ENCODE measurements around the gene SELENOO.

The SELENOO gene

DNA sequence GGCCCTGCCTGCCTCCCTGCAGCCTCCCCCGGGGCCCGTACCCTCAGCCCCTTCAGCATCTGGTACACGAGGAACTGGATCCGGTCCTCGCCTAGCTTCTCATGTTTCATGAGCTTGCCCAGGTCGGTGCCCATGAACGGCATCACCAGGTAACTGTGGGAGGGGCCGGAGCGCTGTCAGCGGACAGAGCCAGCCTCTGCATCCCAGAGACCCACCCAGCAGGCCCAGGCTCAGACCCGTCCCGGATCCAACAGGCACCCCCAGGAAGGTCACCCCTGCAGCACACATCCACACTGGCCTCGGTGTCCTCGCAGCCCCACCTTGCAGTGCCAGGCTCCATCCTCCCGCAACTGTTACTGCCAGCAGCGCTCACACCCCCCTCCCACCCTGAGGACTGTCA lies 56.2 kb downstream of the SELENOO start:
- DNase-seq = no peak

DNA sequence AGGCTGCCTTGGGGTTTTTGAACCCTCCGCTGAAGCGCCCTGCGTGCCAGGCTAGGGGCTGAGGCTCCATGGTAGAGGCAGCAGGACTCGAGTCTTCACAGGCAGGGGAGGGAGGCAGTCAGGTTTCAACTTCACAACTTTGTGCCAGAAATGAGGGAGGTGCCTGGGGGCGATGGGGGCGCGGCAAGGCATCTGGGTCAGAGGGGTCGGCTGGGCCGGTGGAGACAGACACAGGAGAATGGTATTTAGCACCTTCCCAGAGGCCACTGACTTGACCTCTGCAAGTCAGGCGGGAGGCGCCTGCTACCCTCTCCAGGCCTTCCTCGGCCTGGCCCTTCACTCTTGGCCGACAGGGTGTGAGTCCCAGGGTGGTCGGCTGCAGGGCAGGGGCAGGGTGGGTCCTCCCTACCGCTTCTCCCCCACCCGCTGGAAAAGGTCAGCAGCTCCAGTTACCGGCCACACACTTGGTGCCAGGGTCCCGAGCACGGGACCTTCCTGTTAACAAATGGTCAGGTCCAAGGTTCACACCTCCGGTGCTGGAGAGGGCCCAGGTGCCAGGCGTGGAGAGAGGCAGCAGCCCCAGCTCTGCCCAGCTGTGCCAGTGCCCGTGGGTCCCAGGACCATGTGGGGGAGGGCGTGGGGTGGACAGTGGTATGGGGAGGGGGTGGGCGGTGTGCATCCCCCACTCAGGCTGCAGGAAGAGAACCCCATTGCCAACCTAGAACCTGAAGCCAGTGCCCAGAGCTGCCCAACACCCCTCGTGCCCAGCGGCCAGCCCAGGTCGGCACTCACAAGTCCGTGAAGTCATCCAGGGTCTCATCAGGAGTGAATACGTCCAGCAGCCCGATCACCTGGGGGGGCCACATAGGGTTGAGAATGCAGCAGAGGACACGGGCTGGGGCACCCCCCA lies 56.9 kb downstream of the SELENOO start:
- no peak for DNase-seq

DNA sequence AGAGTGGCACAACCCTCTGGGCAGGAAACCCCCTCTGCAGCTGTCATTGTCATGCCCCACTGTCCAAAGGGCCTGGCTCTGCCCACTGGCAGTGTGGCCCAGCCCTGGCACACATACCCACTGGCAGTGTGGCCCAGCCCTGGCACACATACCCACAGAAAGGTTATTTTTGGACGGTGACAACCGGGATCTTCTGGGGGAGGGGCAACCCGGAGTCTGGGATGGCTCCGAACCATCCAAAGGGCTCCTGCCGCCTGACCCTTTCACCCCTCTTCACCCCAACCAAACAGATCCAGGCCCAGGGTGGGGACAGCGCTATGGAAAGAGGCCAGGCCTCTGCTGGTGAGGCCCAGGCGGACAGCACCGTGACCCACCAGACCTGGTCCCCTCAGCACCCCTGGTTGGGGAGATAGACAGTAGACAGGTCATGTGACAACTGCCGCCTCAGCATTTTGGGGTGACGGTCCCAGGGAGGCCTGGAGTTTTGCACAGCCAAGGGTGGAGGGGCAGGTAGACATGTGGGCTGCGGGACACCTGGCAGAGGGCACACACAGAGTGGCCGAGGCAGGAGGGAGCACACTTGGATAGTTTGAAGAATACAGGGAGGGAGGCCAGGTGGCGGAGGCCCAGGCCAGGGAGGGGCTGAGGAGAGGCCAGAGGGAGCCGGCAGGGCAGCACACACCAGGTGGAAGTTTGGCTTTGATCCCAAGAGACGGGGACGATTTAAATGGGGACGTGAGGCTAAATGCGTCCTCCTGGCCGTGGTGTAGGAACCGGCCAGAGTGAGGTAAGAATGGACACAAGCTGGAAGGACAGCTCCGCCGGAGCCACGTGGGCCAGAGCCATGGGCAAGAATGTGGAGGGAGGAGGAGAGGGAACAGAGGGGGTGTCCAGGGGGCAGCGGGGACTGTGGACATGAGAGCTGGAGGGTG lies 57.8 kb downstream of the SELENOO start:
- peak; percentile 16 for DNase-seq

DNA sequence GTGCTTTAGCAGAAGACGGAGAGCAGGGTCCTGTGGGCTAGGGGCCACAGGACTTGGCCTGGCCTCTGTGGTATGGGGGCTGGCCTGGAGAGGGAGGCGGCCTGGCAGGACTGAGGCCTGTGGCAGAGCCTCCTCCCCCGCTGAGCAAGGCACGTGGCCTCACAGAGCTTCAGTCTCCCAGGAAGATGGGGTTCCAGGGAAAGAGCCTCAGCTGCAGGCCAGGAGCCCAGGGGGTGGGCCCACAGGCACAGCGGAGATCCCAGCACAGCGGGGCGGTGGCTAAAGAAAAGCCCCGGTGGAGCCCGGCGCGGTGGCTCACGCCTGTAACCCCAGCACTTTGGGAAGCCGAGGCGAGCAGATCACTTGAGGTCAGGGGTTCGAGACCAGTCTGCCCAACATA lies 58.5 kb downstream of the SELENOO start:
- no peak for DNase-seq

DNA sequence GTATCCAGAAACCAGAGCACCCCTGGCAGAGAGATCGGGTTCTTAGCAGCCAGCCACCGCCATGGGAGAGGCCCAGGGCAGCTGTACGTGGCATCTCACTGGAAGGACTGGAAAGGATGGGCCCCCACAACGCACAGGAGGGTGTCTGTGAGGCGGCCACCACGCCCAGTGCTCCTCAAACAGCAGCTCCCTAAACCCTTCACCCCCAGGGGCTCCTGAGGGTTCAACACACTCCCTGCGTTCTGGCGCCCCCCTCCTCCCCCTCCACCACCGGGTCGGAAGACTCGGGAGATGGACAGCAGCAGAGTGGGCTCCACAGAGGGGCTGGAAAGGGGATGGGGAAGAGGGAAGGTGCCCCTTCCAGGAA lies 59.6 kb downstream of the SELENOO start:
- no peak for DNase-seq

DNA sequence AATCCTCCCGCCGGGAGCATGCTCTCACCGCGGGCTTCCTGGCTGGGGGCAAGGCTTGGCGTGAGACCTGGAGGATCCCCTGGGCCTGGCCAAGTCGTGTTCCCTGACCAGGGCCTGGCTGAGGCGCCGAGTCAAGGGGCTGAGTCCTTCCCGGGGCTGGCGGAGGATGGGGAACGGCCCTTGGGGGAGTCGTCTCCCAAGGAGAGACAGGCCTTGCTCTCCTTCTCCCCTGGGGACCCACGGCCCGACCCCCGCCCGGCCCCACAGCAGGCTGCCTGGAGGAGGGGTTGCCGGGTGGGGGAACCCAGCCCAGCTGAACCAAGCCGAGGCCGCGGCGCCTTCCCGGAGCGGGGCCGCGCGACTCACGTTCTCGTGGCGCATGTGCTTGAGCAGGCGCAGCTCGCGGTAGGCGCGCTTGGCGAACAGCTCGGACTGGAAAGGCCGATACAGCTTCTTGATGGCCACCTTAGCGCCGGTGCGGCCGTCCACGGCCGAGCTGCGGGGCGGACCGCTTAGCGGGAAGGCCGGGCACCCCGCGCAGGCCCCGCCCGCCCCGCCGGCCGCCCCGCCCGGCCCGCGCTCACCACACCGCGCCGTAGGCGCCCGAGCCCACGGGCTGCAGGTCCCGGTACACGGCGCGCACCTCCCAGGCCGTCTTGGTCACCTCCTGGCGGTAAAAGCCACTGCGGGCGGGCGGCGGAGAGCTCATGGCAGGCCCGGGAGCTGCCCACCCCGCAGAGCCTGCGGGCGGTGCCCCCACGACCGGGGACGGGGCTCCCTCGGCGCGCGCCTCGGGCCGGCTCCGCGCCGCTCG lies 60.2 kb downstream of the SELENOO start:
- DNase-seq = peak; percentile 28

DNA sequence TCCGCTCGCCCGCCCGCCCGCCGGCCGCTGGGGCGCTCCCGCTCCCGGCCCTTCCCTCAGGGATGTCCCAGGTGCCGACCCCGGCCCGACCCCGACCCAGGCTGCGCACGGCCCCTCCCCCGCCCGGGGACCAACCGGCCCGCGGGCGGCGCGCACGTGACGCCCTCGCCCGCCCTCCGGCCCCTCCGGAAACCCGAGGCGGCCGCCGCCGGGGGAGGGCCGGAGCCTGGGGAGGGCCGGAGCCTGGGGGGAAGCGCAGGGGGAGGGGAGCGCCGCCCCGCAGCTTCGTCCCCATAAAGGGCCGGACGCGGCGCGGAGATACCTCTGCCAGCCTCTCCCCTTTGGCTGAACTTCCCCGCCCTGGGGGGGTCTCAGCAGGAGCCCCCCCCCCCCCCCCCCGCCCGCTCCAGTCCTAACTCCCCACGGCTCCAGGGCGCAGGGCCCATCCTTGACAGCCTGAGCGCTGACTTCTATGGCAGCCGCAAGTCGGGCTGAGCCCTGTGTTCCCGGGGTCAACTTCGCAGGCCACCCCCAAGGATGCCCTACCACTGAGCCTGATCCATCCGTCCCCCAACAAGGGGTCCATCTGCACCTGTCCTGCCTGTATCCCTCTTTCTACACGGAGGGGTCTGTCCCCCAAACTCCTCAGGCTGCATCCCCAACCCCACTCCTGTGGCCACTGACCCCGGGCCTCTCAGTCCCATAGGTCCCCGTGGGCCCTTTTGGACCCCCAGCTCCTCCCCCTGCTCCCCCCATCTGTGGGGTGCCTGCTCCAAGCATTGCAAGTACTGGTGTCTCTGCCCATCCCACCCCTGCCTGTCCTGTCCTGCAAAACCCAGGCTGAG lies 61.0 kb downstream of the SELENOO start, which contains the start of gene MAPK12:
TSS of gene MAPK12 (minus strand) at position 69 of the 845 bp plus-strand sequence. CDS start 174 bp downstream, outside the sequence.
- no peak for DNase-seq

DNA sequence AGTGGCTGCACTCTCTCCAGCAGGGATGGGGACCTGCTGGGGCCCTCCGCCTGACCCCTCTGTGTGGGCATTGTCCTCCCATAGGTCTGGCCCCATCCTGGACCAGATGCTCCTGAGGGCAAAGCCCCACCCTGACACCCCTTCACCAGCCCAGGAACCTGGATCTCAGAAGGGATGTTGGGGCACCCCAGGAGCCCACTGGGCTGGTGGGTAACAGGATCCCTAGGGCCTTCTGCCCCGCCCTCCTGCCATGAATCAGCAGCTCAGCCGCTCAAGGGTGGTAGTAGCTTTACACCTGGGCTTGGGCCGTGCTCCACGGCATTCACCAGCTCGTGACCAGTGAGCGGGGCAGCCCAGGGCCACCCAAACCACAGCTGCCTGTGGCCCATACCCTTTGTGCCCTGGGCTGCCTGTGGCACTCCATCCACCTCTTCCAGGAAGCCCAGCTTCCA lies 61.7 kb downstream of the SELENOO start:
- no peak for DNase-seq

DNA sequence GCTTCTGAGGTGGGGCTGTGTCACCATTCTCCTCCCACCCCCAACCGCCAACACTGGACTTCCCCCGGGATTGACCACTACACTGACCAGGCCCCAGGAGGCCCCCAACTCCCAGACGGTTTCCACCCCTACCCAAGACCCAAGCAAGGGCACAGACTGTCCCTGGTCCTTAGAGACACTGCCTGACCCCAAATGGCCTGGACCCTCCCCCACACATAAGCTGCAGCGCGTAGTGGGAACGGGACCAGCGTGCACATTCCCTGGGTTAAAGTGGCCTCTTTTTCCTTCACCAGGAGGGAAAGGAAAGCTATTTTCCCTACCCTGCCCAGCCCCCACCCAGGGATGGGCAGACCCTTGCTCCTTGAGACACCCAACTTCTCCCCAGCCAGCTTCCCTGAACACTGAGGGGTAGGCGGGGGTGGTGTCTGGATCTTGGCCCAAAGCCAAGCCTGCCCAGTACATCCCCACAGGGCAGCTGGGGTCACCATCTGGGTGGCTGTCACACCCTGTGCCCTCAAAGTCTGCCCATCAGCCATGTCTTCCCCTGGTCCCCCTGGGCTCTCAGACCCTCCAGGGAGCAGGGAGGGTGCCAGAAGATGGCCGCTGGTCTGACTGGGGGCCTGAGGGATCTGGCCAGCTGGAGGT lies 62.3 kb downstream of the SELENOO start:
- no peak for DNase-seq

DNA sequence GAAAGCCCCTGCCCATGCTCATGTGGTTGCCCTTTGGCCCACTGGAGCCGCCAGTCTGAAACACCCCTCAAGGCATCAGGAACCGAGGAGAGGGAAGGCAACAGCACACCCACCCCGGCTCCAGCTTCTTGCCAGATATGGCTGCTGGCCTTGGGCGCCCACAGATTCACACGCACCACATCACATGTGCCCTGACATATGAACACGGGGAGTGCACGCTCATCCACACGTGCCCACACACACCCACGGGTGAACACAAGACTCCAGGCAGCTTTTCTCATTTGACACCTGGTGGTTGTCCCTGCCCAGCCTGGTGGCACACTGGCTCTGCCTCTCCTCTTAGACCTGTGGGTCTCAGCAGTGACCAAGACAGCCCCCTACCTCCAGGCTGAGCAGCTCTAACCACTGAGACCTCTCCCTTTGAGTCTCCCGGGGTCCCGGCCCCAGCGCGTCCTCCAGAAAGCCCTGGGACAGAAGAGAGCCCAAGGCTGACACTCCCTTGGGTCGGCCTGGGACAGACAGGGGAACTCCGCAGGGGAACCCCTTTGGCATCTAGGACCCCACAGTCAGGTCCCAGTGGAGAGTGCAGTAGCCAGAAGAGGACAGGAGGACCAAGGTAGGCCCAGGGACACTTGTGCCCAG lies 63.4 kb downstream of the SELENOO start:
- no peak for DNase-seq

DNA sequence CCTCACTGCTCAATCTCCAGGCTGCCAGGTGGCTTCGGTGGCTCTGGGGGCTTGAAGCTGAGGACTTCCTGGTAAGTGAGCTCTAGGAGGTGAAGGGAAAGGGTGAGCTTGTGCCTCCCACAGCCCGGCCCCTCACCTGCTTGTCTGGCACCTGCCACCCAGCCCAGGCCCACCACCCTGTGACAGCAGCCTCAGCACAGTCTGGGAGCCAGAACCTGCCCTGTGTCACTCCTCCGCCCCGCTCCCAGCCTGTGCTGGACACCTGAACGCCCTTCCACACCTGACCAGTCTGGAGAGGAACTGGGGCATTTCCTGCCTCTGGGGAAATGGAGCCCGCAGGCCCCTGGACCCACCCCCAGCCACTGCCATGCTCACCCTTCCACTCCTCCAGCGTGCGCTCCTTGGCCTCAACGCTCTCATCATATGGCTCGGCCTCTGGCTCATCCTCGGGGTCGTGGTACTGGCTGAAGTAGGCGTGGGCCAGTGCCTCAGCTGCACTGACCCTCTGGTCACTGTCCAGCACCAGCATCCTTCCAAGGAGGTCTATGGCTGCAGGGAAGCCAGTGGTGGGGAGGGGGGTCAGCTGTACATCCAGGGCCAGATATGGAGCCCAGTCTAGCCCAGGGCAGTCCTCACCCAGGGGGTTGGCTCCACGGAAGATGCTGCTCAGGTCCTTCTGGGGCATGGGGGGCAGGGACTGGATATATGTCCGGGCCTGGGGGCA lies 64.3 kb downstream of the SELENOO start:
- no peak for DNase-seq

DNA sequence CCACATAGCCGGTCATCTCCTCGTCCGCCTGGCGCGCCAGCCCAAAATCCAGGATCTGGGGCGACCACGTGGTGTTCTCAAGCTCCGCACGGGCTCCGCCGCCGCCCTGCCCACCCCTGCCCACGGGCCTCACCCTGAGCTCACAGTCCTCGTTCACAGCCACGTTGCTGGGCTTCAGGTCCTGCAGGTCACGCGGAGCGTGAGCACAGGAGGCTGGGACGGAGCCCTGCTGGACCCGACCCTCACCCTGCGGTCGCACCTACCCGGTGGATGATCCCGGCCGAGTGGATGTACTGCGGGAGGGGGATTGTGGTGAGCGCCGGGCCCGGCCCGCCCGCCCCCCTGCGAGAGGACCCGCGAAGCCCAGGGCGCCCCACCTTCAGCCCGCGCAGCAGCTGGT lies 66.2 kb downstream of the SELENOO start:
- no peak for DNase-seq

All from midbrain (tissue), 1 donor.